ENCODE results near the gene SPATS2L. TPM values are rescaled to one million over a fixed set of nuclear protein-coding genes. Genes with fewer than 3 reads are reported as not detected.
A peak's percentile ranks its signal among the peaks of the same experiment; 100 is the strongest.

Gene SPATS2L
- total RNA-seq, 1 experiment from 2014 or later: 58.3 TPM

DNA sequence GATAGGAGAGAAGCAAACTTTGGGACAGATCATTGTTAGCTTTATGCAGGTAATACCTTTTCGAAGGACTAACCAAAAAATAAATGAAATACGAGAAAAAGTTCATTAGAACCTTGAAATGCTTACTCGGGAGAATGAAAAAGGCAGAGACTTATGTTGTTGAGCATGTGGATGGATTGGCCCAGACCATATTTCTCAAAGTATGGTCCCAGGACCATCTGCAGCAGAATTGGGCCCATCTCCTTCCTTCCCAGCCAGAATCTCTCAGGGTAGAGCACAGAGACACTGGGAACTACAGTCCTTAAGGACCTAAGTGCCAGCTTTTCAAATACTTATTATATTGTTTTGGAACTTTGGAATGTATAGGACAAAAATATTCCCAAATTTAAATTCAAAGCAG, 152.6 kb downstream of the SPATS2L start:
- DNase-seq (ENCODE audit: extremely low read depth, low read depth): no peak

DNA sequence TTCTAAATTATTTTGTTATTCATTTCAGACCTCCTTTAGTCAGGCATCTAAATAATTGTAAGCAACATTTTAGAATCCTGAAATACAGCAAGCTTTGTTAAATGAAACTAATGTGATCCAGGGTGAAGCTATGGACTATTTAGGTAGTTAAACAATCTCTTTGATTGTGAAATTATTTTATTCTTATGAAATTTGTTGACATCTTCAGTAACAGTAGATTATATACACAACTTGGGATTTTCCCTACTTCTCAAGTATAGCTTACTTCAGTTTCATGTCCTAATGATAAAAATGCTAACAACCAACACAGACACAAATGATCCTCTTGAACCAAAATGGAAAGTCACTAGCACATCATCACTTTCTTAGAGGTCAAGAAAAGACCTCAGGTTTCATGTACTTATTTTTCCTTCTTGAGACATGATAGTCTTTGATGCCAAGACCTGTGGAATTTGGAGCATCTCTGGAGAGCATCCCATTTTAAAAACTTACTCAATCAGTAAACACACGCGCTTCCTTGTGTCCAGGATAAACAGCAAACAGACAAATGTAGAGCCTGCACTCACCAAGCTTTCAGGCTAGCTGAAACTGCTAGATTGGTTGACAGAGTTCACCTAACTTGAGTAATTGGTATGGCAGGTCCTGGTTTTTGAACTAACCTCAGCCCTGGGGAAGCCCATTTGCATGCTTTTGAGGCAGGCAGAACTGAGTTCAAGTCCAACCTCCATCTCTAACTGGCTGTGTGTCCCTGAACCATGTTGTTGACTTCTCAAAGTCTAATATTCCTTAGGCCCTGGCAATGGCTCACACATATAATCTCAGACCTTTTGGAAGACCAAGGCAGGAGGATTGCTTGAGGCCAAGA, 155.6 kb downstream of the SPATS2L start:
- DNase-seq (ENCODE audit: extremely low read depth, low read depth): no peak

DNA sequence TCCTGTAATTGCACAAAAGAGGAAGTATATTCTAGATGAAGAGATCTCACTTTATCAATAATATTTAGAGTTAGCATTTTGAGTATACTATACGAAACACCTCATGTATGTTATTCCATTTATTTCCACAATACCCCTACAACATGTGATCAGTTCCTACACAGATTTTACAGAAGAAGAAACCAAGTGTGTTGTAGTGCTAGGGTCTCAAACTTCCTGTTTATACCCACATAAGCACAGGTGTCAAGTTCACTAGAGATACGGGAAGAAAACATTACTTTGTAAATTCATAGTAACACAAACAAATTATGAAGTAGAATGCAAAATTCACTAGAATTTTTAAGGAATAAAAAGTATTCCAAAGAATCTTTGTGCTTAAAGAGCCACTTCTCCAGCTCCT, 157.0 kb downstream of the SPATS2L start:
- DNase-seq (ENCODE audit: extremely low read depth, low read depth): no peak

DNA sequence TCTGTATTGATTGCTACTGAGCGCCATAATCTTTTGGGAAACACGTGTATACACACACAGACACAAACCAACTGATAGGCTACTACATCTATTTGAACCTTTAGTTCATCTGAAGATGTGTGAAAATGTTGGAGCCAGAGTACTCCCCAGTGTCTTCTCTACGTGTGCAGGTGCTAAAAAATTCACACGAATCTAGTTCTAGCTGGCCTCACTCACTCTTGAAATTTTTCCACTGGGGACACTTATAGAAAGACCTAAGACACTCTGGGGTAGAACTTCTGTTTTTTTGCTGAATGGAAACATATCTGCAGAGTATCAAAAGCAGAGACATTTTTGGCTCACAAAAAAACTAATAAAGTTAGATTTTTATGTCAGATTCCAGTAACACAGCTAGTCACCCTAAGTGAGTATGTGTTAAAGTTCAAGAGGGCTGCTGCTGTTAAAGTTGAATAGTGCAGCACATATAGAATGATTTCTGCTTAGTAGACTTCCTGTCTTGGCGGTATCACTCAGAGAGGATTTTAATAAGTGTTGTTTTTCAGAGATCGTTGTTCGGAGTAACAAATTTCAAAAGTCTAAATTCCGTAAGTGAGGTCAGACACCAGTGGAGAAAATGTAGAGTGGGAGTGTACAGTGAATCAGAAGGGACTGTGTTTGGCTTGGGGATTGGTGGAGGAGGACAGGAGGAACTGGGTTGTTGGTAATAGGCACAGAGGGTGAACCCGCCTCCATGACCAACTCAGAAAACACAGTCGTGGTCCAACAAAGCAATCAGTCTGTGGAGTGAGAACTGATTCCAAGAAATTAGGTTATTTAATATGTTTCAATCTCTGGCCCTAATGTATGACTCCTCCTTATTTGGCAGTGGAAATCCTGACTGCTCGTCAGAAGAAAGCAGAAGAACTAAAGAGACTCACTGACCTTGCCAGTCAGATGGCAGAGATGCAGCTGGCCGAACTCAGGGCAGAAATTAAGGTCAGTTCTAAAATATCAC, 160.2 kb downstream of the SPATS2L start:
- no peak for DNase-seq (ENCODE audit: extremely low read depth, low read depth)

DNA sequence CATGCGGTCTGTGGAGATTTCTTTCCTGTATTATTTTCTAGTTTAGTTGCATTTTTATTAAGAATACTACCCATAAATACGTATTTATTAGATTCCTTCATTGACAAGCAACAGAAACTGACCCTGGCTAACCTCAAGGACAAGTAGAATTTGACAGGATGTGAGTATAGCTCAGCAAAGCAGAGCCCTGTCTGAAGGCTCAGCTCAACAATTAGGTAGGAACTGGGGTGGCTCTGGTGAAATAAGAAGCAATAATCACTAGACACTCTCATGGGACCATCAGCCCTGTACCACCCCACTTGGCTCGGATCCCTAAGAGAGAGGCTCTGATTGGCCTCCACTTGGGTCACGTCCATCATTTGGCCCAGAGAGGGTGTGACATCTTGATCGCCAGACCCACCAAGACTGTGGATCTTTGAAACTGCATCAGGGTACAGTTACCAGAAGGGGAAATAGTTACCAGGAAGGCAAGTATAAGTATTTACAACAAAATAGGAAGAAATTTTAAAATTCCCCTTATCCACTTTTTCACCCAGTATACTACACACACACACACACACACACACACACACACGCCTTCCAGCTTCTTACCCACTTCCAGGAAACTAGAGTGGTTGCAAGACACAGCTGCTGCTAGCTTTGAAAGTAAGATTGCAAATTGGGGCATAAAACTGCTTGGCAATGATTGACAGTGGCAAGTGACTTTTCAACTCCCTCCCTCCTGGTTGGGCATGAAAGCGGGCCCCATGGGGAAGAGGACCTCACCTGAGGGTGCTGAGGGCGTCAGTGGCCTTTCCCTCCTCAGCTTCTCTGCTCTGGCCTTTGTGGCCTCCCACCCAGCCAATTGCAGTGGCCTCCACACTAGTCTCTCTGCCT, 161.6 kb downstream of the SPATS2L start:
- no peak for DNase-seq (ENCODE audit: extremely low read depth, low read depth)

DNA sequence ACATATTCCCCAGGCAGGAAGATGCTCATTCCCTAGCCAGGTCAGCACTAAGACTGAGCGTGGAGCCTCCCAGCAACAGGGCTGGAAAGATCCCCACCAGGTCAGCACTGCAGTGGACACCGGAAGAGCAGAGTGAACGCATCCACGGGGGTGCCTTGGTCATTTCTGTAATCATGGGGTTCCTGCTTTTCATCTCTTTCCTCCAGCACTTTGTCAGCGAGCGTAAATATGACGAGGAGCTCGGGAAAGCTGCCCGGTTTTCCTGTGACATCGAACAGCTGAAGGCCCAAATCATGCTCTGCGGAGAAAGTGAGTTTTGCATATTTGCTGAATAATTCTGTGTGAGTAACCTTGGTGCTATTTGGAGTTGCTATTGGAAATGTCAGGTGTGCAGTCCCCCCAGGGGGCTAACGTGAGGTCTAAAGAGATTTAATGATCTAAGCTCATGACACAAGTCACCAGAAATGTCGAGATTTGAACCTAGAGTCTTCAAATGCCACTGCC, 163.3 kb downstream of the SPATS2L start:
- DNase-seq (ENCODE audit: extremely low read depth, low read depth): no peak

DNA sequence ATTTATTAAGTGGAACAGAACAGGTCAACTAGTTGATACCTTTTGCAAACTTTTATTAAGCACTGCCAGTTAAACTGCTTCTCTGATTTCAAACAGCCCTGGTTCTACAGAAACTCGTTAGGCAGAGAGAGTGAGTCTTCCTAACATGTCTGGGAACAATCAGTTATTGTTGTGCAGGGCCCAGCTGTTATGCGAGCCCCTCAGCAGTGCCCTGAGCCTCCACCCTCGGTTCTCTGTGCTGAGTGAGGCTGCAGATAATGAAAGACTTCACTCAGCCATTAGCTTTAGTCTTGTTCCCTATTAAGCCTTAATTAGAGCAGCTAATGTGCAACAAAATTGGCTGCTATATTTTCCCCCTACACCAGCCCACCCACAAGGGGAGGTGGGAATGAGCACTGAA, 163.7 kb downstream of the SPATS2L start:
- DNase-seq (ENCODE audit: extremely low read depth, low read depth): no peak

DNA sequence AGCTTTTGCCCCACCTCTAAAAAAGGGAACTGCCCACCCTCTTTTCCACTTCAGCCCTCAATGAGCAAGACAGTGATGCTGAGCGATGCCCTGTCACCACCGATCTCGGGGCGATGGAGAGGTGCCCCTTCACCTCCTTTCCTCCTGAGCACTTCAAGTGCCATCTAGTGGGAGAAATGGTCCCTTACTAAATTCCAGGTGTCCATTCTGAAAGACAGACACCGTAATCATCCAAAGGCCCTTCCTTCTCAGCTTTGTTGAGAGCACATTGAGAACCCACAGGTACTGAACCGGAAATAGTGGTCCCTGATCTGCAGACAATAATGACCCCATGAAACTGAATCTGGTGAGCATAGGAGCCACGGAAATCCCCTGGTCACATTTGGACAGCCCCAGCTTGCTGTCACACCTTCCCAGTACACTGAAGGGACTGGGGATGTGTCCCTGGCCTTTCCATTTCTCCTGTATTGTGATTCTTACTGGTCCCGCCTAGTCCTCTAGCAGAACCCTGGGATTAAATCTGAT, 164.9 kb downstream of the SPATS2L start:
- peak; percentile 65 for DNase-seq (ENCODE audit: extremely low read depth, low read depth)

DNA sequence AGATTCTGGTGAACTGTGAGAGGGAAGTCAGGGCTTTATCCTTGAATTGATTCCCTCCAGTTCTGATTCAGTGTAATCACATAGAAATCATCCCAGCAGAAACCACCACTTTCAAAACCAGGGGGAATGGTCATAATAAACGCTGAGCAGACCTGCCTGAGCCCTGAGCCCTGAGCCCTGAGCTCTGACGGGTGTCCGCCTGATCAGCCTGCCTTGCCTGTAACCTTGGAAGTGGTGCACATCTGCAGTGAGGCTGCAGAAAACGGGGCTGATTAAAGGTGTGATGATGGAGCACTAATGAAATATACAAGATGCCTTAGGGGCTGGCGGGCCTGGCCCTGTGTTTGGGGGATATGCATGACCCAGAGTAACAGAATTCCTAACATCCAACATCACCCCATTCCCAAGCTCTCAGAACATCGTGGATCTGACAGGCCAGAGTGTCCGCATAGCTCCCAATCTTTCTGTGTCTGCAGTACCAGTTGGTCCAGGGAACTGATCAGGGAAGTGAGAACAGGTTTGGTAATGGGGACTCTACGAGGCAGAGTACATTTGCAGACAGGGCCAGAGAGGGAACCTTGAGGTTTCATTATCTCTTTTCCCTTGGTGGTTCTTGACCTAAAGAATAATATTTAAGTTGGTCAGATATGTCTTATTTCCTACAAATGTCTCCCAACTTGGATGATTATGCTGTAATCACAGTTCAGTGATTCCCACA, 165.6 kb downstream of the SPATS2L start:
- DNase-seq (ENCODE audit: extremely low read depth, low read depth): no peak

DNA sequence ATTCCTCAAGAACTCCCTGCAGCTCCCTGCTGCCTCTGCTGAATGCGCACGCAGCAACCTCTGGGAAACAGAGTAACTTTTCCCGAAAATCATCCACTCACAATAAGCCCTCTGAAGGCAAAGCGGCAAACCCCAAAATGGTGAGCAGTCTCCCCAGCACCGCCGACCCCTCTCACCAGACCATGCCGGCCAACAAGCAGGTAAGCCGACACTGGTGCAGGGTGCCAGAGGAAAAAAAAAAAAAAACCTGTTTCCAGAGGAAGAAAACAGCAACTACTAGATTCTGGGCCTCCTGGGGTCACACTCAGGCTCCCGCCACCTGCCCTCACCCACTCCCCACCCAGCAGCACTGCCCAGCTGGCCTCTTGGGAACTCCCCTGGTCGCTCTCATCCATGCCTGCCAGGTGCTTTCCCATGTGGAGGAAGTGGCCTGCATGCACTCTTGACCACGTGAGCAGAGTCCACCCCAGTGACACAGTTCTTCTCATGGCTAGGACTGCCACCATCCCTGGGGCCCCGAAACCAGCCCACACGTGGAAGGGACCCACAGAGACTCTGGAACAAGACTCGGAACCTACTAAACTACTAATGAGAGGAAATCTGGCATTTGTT, 166.5 kb downstream of the SPATS2L start:
- DNase-seq (ENCODE audit: extremely low read depth, low read depth): no peak

DNA sequence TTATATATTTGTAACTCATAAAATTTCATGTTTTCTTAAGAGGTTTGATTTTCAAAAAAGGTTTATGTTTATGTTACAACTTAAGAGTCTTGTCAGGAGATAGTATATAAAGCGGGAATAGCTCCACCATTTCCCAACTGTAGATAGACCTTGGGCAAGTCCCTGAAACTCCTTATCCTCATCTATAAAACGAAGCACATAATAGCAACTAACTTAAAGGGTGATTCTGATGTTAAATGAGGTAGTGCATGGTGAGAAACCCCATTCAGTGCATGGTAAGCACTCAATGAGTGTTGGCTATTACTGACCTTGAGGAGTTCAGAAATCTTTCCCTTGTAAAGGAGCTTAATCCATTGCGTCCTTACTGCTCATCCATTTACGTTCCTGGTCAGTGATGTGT, 169.3 kb downstream of the SPATS2L start:
- DNase-seq (ENCODE audit: extremely low read depth, low read depth): no peak

DNA sequence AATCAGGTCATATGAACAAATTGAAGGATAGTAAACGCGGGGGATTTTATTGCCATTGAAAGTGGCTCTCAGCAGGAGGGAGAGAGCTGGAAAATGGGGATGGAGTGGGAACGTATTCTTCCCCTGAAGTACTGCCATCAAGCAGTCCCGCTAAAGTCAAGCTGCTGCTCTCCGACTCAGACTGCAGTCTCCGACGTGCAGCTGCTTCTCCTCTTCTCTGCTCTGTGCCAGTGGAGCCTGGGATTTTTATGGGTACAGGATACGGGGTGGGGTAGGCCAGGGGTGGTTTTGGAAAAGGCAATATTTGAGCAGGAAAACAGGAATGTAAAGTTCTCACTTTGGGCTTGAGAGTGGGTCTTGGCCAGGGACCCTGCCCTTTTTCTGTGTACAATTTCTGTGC, 170.3 kb downstream of the SPATS2L start:
- no peak for DNase-seq (ENCODE audit: extremely low read depth, low read depth)

DNA sequence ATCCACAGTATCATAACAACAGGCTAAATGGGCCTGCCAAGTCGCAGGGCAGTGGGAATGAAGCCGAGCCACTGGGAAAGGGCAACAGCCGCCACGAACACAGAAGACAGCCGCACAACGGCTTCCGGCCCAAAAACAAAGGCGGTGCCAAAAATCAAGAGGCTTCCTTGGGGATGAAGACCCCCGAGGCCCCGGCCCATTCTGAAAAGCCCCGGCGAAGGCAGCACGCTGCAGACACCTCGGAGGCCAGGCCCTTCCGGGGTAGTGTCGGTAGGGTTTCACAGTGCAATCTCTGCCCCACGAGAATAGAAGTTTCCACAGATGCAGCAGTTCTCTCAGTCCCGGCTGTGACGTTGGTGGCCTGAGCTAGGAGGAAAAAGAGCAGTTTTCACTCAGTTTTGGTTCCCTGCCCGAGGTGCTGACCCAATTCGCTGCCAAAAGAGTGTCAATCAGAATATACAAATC, 171.2 kb downstream of the SPATS2L start:
- no peak for DNase-seq (ENCODE audit: extremely low read depth, low read depth)

DNA sequence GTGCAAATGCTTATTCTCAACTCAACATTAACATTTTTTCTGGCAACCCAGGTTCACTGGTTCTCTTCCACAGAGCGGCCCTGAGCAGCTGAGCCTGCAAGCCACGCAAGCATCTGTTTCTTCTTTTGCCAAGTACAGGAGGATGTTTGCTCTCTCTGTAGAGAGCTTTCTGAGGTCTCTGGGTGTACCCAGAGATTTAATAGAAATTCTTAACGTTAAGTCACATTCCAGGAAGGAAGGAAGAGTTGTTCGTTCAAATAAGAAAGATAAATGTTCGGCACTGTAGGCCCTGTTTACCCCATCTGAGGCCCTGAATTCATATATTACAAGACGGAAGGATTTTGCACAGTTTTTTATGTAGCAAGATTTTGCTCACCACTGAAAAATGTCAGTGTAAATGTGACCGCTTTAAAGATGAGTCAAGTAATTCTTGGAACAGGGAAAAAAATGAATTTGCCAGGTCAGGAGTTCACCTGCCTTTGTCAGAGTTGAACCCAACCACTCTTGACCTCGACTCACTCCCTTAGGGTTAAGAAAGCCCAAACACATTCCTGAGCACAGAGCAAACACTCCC, 173.3 kb downstream of the SPATS2L start:
- no peak for DNase-seq (ENCODE audit: extremely low read depth, low read depth)

DNA sequence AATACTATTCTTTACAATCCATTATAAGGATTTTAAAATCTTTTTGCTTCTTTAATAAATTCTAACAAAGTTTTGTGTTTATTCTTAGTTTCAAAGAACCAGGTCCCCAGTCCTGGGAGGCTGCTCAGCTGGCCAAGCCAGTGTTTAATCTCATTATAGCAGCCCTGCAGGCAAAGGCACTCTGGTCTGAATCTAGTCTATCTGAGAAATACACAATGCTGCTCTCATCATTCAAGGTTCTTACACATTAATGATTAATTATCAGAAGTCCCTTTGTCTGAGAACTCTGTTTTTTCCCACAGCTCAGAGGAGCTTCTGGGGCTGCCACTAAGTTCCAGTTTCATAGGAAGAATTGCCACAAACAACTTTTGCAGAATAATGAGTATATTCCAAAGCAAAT, 175.7 kb downstream of the SPATS2L start:
- DNase-seq (ENCODE audit: extremely low read depth, low read depth): no peak

DNA sequence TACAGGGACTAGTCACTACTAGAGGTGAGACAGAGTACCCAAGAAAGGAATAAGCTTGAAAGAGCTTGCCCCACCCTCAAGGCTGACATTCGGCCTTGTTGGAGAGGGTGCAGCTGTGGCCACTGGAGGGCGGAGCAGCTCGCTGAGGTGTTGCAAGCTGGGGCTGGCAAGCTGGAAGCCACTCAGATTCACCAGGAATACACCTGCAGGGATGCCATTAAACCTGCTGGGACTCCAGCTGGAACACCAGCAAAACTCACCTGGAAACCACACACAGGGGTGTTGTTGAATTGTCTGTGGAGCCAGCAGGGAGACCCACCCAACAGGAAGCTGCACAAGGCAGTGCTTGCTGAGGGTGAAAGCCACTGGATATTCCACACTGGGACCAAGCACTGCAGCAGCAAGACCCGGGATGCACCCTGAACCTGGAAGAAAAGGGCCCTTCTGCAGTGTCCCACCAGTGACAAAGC, 177.3 kb downstream of the SPATS2L start:
- peak; percentile 44 for DNase-seq (ENCODE audit: extremely low read depth, low read depth)

DNA sequence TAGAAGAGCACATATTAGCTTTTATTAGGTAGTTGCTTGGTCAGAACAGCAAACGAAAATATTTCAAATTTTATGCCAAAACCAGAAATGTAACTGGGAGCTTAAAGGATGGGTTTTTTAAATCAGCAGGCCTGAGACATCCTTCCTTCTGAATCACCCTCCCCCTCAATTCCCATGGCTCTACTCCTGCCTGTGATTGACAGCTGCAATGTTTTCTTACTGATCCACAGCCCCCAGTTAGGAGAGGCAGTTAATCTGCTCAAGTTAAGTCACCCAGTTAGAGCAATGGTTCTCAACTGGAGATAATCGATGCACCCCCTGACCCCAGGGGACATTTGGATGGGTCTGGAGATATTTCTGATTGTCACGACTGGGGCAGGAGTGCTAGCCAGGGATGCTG, 178.4 kb downstream of the SPATS2L start:
- DNase-seq (ENCODE audit: extremely low read depth, low read depth): no peak

DNA sequence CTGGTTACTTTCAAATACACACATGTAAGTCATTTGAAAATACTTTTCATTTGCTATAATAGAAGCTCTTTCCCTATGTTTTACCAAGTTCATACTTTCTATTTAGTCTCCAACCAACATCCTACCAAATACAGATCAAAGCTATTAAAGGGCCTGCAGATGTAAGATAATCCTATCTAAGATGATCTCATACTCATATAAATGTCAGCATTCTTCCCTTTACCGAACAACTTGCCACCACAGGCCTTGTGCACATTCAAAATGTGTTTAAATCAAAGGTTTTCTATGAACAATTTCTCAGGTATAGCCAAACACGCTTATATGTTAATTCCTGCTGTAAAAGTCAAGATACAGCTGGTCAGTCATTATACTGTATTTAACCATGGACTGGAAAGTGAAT, 180.0 kb downstream of the SPATS2L start:
- DNase-seq (ENCODE audit: extremely low read depth, low read depth): no peak
